Endodermal cell (in vitro differentiated cells): ENCODE data around the gene LARP1. TPM values are rescaled to one million over a fixed set of nuclear protein-coding genes. Genes with fewer than 3 reads are reported as not detected.

Source experiments
- DNase-seq: peaks from one replicate; pipeline ENCODE4 v3.0.0-alpha.2; 2017
- H3K27ac ChIP-seq: 2 replicates; pipeline ENCODE4 v1.5.1; 2013; ENCODE audit warnings: mild to moderate bottlenecking, low read depth, low read length, moderate library complexity
- H3K27me3 ChIP-seq: 2 replicates; pipeline ENCODE4 v1.6.1; 2013; ENCODE audit warnings: mild to moderate bottlenecking, low read length, moderate library complexity; ENCODE audit not compliant: insufficient read depth, control insufficient read depth, poor library complexity, severe bottlenecking
- H3K36me3 ChIP-seq: 2 replicates; pipeline ENCODE4 v1.7.0; 2013; ENCODE audit warnings: mild to moderate bottlenecking, low read length, moderate library complexity; ENCODE audit not compliant: control insufficient read depth, insufficient read depth
- H3K4me1 ChIP-seq: one replicate; pipeline ENCODE4 v1.7.0; 2013; ENCODE audit warnings: low read length; ENCODE audit not compliant: control insufficient read depth, insufficient read depth
- H3K4me3 ChIP-seq: 2 replicates; pipeline ENCODE4 v1.5.1; 2013; ENCODE audit warnings: mild to moderate bottlenecking, low read length, moderate library complexity
- H3K9ac ChIP-seq: 2 replicates; pipeline ENCODE4 v1.6.1; 2013; ENCODE audit warnings: mild to moderate bottlenecking, low read length, moderate library complexity; ENCODE audit not compliant: poor library complexity, severe bottlenecking; ENCODE audit errors: extremely low read depth
- H3K9me3 ChIP-seq: 2 replicates; pipeline ENCODE4 v1.6.1; 2013; ENCODE audit warnings: mild to moderate bottlenecking, low read length, moderate library complexity; ENCODE audit not compliant: control insufficient read depth
- H3K27ac Mint-ChIP-seq: 2 replicates; pipeline ENCODE4 v1.8.0; 2020; ENCODE audit warnings: mixed read lengths
- H3K27me3 Mint-ChIP-seq: 2 replicates; pipeline ENCODE4 v1.8.0; 2021; ENCODE audit warnings: mild to moderate bottlenecking, mixed read lengths; ENCODE audit not compliant: insufficient read depth
- H3K36me3 Mint-ChIP-seq: 2 replicates; pipeline ENCODE4 v1.8.0; 2020; ENCODE audit warnings: low read depth, mixed read lengths
- H3K4me1 Mint-ChIP-seq: 2 replicates; pipeline ENCODE4 v1.8.0; 2020; ENCODE audit warnings: mixed read lengths
- H3K4me3 Mint-ChIP-seq: 2 replicates; pipeline ENCODE4 v1.8.0; 2020; ENCODE audit warnings: mild to moderate bottlenecking, moderate library complexity, mixed read lengths
- H3K9me3 Mint-ChIP-seq: 2 replicates; pipeline ENCODE4 v1.8.0; 2020; ENCODE audit warnings: mild to moderate bottlenecking, mixed read lengths
- WGBS, 2 experiments: methylation state at CpG; one replicate each; pipeline versions ENCODE4 v1.1.5 to v1.1.7; 2013; ENCODE audit warnings: missing lambda C conversion rate in 2 of 2, mixed read lengths in 1 of 2; ENCODE audit not compliant: insufficient coverage in 1 of 2, insufficient read length in 1 of 2; 5-methylcytosine and 5-hydroxymethylcytosine counted together
- total RNA-seq, 2 donors: library from RNA; stranded (reverse); fragmentation: NEBNext Ultra II Directional in 1 of 2; extraction: Animal tissue kit (Norgen Biotek cat#: 25700) in 1 of 2; gene quantifications; 2 replicates in 1 of 2; 3 replicates in 1 of 2; pipeline ENCODE4 v1.2.1, GENCODE V29; 2021
- TF ChIP-seq, protein P1 (sequence below): fragments of 200-600 bp; sonication (generic); conservative IDR thresholded peaks from 2 replicates; pipeline ENCODE4 v1.5.0; 2021; ENCODE audit warnings: antibody characterized with exemption, mild to moderate bottlenecking

Gene LARP1
- total RNA-seq, 2 donors from 2014 or later, result 193 to 273 TPM

DNA sequence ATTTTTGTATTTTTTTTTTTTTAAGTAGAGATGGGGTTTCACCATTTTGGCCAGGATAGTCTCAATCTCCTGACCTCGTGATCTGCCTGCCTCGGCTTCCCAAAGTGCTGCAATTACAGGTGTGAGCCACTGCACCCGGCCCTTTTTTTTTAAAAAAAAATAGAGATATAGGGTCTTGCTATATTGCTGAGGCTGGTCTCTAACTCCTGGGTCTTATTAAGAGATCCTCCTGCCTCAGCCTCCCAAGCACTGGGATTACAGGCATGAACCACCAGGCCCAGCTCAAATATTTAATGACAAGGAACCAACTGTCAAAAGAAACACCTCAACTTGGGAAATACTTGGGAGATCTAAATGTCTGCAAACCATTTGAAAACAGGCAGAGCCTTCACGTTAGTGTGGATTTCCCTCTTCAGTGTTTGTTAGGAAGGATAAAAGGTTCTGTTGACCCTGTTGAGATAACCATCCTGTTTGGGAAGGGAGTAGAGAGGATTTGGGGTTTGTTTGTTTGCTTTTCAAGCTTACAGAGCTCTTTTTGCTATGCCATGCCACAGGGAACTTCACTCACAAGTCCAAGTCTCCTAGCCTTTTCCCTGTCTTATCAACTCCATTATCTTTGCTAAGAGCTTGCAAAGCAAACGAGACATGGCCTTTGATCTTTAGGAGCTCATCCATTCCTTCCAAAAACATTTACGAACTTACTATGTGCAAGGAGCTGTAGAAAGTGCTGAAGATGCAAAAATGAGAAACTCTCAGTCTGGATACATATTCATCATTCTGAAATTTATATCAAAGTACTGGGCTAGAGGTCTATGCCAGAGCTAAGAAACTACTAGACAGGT lies 87.7 kb downstream of the LARP1 start:
- peaks cover 28% of the 10 kb centered on the region for H3K4me1 Mint-ChIP-seq
- TF ChIP-seq, protein P1, sequence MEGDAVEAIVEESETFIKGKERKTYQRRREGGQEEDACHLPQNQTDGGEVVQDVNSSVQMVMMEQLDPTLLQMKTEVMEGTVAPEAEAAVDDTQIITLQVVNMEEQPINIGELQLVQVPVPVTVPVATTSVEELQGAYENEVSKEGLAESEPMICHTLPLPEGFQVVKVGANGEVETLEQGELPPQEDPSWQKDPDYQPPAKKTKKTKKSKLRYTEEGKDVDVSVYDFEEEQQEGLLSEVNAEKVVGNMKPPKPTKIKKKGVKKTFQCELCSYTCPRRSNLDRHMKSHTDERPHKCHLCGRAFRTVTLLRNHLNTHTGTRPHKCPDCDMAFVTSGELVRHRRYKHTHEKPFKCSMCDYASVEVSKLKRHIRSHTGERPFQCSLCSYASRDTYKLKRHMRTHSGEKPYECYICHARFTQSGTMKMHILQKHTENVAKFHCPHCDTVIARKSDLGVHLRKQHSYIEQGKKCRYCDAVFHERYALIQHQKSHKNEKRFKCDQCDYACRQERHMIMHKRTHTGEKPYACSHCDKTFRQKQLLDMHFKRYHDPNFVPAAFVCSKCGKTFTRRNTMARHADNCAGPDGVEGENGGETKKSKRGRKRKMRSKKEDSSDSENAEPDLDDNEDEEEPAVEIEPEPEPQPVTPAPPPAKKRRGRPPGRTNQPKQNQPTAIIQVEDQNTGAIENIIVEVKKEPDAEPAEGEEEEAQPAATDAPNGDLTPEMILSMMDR, result no peak
- H3K36me3 Mint-ChIP-seq, result peaks cover 6% of the 10 kb centered on the region
- H3K27me3 ChIP-seq, result no peaks in the 10 kb centered on the region
- no peak for DNase-seq
- H3K9me3 Mint-ChIP-seq, result no peaks in the 10 kb centered on the region
- WGBS, 2 experiments, result 54 to 83% methylated on average over 3 to 6 of the region's 6 CpGs
- no peaks in the 10 kb centered on the region for H3K9me3 ChIP-seq
- H3K4me1 ChIP-seq, result peaks cover 9% of the 10 kb centered on the region
- no peak overlapping the region for H3K4me3 ChIP-seq
- peak overlapping the region; percentile 20 for H3K4me3 Mint-ChIP-seq
- H3K27ac Mint-ChIP-seq, result peak overlapping the region; percentile 89
- no peaks in the 10 kb centered on the region for H3K36me3 ChIP-seq
- no peak overlapping the region for H3K9ac ChIP-seq
- H3K27me3 Mint-ChIP-seq, result peaks cover 11% of the 10 kb centered on the region
- no peak overlapping the region for H3K27ac ChIP-seq

- Mint-ChIP-seq H3K27me3 (peaks cover 14% of the 10 kb centered on the region), H3K4me1 (peaks cover 32% of the 10 kb centered on the region), H3K27ac (no peak overlapping the region), H3K9me3 (no peaks in the 10 kb centered on the region), H3K4me3 (no peak overlapping the region), H3K36me3 (peaks cover 3% of the 10 kb centered on the region)
- H3K4me1 ChIP-seq, result peaks cover 9% of the 10 kb centered on the region
- H3K27me3 ChIP-seq, result no peaks in the 10 kb centered on the region
- WGBS, 2 experiments, result 90 to 96% methylated on average over 4 to 5 of the region's 5 CpGs
- DNase-seq, result no peak
- H3K27ac ChIP-seq, result no peak overlapping the region
- TF ChIP-seq, protein P1, result no peak
- no peaks in the 10 kb centered on the region for H3K36me3 ChIP-seq
- no peak overlapping the region for H3K4me3 ChIP-seq
- H3K9ac ChIP-seq, result no peak overlapping the region
- no peaks in the 10 kb centered on the region for H3K9me3 ChIP-seq
Measured at GRCh38 chr5:154844809-154845208, 89.6 kb downstream of the LARP1 start.

GRCh38 chr5:154849264-154849785 lies 94.1 kb downstream of the LARP1 start:
- WGBS, 2 experiments, result 92 to 94% methylated on average over 5 to 6 of the region's 6 CpGs
- Mint-ChIP-seq H3K4me3 (no peak overlapping the region), H3K36me3 (peaks cover 3% of the 10 kb centered on the region), H3K27me3 (peaks cover 12% of the 10 kb centered on the region), H3K9me3 (no peaks in the 10 kb centered on the region), H3K27ac (no peak overlapping the region), H3K4me1 (peaks cover 25% of the 10 kb centered on the region)
- no peak for DNase-seq
- TF ChIP-seq, protein P1, result no peak
- Histone ChIP-seq H3K27me3 (no peaks in the 10 kb centered on the region), H3K36me3 (no peaks in the 10 kb centered on the region), H3K9me3 (no peaks in the 10 kb centered on the region), H3K4me3 (no peak overlapping the region), H3K9ac (no peak overlapping the region), H3K4me1 (peaks cover 4% of the 10 kb centered on the region), H3K27ac (no peak overlapping the region)
